Posterior vena cava (tissue), 2 donors: ENCODE results near the gene CD300LD. TPM values are rescaled to one million over a fixed set of nuclear protein-coding genes. Genes with fewer than 3 reads are reported as not detected.

Source experiments
- DNase-seq: peaks from one replicate; pipeline ENCODE4 v3.0.0-alpha.2; 2020; ENCODE audit warnings: low spot score
- intact Hi-C, 2 donors: fragments of 100-400 bp; cut with DNase I; formaldehyde crosslinking; loops; one replicate each; pipeline versions ENCODE4 v1.14.1 to v1.14.2; 2022 to 2023
- total RNA-seq, 2 donors: library from RNA; stranded (reverse); fragmentation: NEBNext Ultra II Directional; extraction: Animal tissue kit (Norgen Biotek cat#: 25700); gene quantifications; one replicate each; pipeline ENCODE4 v1.2.1, GENCODE V29; 2021
- donor health status: DM: yes; HTN: yes; CAD: no.
- donor health status: DM: yes; HTN: yes; CAD: no.

The CD300LD gene
- total RNA-seq, 2 donors from 2014 or later = not detected

DNA sequence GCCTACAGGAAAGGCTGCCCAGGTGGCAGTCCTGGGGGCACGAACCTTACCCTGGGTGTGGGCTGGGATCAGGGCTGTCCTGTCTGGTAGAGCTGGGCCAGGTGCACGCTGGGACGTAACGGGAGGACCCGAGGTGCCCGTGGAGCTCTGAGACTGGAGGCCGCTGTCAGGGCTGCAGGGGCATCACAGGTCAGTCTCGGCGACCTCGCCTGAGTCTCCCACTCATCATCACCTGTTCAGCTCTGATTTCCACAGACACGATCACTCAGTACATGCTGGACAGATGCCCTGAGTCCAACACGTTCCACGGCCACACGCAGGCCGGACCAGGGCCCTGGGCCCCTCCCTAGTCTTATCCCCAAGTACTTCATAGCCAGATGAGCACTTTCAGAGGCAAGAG lies 41.5 kb downstream of the CD300LD start:
- no peak for DNase-seq
- intact Hi-C loops = no loop called here

DNA sequence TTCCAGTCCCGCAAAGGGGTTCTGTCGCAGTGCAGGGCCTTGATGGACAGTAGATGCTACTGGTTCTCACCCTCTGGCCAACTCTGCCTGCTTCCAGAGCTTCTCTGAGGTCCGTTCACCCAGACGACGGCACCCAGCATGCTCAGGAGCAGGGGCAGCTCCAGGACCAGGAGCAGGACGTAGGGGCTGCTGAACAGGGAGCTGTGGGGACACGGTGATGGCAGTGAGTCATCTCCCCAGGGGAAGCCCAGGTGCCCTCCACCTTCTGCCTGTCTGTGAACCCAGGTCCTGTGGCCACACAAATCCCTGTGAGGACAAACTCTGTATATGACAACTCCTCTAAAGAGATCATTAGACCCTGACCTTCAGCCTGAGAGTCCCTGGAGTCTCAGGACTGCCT lies 42.7 kb downstream of the CD300LD start:
- intact Hi-C loops = no loop called here
- peak; percentile 63 for DNase-seq

DNA sequence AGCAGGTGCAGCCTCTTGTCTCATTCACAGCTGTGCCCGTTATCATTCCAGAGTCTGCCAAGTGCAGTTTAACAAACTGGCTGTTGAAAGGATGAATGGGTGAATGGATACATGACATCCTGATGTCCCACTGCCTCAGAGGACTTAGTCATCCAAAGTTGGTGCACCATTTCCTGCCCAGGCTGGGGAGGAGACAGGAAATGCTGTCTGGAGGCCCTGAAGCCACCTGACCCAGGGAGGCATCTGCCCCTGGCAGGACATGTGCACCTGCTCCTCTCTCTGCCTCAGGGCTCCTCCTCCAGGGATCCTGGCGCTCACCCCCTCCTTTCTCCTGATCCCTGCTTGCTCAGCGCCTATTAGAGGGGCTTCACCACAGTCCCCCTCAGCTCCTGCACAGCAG lies 44.3 kb downstream of the CD300LD start:
- intact Hi-C loops = no loop called here
- DNase-seq = peak; percentile 50

DNA sequence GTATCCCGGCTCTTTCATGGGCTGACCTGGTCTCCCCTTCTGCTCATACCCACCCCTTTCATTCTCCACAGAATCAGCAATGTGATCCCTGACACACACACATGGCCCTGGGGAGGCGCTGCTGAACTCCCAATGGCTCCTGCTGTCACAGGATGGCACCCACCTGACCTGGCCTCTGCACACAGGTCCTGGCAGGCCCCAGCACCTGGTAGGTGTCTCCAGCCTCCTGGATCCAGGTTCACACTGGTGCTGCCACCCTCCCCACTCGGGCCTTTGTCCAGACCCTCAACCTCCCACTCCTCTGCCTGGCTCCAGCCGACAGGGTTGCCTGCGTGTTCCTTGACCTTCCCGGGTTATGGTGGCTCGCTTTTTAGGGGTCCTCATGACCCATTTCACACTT lies 44.8 kb downstream of the CD300LD start:
- intact Hi-C loops = no loop called here
- peak; percentile 58 for DNase-seq

GRCh38 chr17:74546586-74546985 lies 45.5 kb downstream of the CD300LD start:
- DNase-seq = peak; percentile 73

GRCh38 chr17:74545843-74546230 lies 46.2 kb downstream of the CD300LD start, which contains the start of gene CD300C:
CD300C (minus strand) TSS chr17:74546115; CDS start chr17:74545782, 333 bp downstream.
- peak; percentile 88 for DNase-seq
- intact Hi-C loops = no loop called here

More at GRCh38 chr17:74546586-74546985, 45.5 kb downstream of the CD300LD start:
- intact Hi-C loops = no loop called here

DNA sequence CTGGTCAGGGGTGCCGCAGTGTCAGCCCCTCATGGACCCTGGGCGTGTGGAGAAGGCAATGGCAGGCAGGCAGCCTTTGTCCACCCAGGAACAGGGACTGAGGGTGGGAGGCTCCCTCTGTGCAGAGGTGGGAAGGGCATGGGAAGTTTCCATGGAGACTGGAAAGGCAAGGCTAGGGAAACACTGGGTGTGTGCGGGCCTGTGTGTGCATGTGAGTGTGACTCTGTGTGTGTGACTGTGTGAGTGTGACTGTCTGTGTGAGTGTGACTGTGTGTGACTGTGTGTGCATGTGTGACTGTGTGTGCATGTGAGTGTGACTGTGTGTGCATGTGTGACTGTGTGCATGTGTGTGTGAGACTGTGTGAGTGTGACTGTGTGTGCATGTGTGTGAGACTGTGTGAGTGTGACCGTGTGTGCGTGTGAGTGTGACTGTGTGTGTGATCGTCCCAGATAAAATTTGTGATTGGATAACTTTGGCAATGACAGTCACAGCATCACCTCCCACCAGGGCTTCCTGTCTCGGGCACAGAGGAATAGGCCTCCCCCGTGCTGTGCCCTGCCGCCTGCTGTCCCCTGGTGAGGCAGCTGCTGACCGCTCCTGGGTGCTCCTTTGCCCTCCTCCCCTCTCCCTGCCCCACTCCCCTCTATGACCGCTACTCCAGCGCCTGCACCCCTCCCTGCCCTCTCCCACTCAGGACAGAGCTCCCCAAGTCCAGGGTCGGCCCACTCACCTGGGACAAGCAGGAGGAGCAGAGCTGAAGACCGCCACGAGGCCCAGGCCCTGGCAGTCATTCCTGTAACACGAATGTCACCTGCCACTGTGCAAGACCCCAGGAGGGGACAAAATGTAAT lies 46.9 kb downstream of the CD300LD start:
- intact Hi-C loops = no loop called here
- DNase-seq = peak; percentile 68

DNA sequence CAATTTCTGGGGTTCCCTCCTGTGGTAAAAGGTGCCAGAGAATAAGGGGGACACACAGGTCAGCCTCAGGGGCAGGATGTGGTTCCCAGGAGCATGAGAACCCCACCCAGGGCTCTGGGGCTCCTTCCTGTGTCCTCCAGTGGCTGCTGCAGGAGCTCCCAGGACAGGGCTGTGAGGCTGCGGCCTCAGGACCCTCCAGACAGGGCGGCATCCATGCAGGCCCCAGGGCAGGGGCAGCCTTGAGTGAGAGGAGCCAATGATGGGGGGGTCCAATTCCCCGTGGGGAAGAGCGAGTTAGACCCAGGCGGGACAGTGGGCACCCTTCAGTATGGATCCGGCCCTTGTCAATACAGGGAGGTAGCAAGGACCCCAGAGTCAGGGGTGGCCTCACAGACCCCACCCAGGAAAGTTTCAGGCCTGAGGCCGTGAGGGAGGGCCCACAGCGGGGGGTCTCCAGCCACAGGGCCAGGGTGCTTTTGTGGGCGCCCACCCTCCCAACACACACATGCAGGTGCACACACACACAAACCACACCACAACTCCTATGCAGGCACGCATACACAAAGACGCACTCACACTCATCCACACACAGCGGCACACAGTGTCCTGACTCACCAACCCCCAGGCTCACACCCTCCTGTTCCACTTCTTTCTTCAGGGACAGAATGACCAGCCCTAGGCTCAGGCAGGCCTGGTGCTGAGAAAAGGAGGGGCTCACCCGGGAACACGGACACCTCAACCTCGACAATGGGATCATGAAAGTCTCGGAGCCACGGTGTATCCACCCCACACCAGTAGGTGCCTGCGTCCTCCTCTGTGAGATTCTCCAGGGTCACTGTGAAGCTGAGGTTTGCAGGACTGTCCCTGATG lies 48.0 kb downstream of the CD300LD start:
- intact Hi-C loops = no loop called here
- DNase-seq = peak; percentile 76

GRCh38 chr17:74543406-74543805 lies 48.7 kb downstream of the CD300LD start:
- DNase-seq = peak; percentile 58
- intact Hi-C loops = no loop called here

- intact Hi-C loops = no loop called here
- DNase-seq = peak; percentile 78
These were observed 49.2 kb downstream of the CD300LD start for GRCh38 chr17:74542727-74543383.

DNA sequence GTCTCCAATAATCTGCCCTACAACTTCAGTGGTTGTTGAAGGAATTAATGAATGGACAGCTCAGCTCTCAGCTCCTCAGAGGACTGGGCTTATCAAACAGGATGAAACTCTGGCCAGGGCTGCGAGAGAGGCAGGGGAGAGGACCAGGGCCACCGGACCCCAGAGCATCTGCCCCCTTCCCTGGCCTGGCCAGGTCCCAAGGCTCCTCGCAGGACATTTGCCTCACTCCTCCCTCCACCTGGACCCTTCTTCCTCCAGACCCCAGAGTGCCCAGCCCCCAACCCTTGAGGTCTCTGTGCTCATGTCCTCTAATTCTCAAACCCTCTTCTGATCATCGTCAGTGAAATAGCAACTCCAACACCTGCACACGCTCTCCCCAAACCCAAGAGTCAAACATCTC lies 49.9 kb downstream of the CD300LD start:
- intact Hi-C loops = no loop called here
- peak; percentile 60 for DNase-seq

GRCh38 chr17:74541176-74542111 lies 50.6 kb downstream of the CD300LD start:
- intact Hi-C loops = no loop called here

DNA sequence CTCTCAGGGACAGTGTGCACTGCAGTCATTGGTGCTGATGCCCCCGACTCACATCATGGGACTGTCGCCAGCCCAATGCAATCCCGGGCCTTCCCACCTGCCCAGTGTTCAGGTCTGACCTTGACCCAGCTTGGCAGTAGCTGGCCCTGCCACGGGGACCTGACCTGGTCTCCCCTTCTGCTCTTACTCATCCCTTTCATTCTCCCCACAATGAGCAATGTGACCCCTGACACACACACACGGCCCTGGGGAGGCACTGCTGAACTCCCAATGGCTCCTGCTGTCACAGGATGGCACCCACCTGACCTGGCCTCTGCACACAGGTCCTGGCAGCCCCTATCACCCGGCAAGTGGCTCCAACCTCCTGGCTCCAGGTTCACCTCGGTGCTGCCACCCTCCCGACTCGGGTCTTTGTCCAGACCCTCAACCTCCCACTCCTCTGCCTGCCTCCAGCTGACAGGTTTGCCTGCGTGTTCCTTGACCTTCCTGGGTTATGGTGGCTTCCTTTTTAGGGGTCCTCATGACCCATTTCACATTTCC lies 52.7 kb downstream of the CD300LD start:
- DNase-seq = peak; percentile 74
- intact Hi-C loops = no loop called here

More at GRCh38 chr17:74541176-74542111, 50.6 kb downstream of the CD300LD start:
- peak; percentile 42 for DNase-seq

- no peak for DNase-seq
These were observed 55.2 kb downstream of the CD300LD start for GRCh38 chr17:74536890-74537289.

DNA sequence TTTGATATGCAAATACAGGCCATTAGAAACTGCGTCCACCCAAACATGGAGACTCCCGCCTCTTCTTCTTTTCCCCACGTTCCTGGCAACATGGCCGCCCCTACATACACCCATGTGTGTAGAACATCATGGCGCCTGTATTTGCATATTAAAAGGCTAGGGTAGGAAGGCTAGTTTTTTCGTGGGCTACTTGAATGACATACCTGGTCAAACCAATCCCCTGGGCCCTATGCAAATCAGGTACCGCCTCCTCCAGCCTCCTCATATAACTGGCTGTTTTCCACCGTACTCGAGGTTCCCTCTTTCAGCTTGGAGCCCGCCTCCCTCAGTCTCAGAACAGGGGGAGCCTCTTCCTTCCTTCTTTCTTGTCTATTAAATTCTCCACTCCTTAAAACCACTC lies 60.0 kb downstream of the CD300LD start:
- intact Hi-C loops = no loop called here
- peak; percentile 86 for DNase-seq

More at GRCh38 chr17:74536890-74537289, 55.2 kb downstream of the CD300LD start:
- intact Hi-C loops = no loop called here

DNA sequence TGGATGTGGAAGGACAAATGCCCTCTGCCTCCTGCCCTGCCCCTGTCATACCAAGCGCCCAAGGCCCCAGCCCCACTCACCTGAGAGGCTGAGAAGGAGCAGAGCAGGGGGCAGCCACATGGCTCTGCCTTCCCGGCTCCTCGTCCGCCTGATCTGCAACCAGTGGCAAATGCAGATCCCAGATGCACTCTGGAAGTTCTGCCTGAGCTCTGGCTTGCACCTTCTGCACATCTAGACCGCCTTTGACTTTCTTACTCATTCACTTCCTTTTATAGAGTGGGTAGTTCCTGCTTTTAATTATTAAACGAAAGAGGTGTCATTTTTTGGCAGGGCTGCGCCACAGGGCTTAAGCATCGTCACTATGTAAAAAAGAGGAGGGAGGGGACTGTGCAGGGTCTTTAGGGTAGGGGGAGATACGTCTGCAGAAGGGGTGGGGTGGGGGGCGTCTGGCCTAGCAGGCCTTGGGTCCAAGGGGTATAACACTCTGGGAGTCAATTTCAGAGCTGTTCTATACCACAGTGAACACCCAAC lies 60.8 kb downstream of the CD300LD start, which contains the start of gene CD300LB:
Gene CD300LB (minus strand): TSS at position 245 of the 531 bp plus-strand sequence. CDS start 125 bp downstream, at position 120.
- intact Hi-C loops = no loop called here
- DNase-seq = peak; percentile 62

GRCh38 chr17:74530831-74531150 lies 61.3 kb downstream of the CD300LD start:
- intact Hi-C loops = no loop called here
- DNase-seq = no peak
